ENCODE measurements around the gene XPR1. TPM values are rescaled to one million over a fixed set of nuclear protein-coding genes. Genes with fewer than 3 reads are reported as not detected.
"Not testable (repeated sequence)": the region's sequence is repeated elsewhere in the genome, so short reads cannot be mapped to it uniquely, and the experiment has no call there.

The XPR1 gene
- total RNA-seq, 1 experiment from 2014 or later: 12.8 TPM

DNA sequence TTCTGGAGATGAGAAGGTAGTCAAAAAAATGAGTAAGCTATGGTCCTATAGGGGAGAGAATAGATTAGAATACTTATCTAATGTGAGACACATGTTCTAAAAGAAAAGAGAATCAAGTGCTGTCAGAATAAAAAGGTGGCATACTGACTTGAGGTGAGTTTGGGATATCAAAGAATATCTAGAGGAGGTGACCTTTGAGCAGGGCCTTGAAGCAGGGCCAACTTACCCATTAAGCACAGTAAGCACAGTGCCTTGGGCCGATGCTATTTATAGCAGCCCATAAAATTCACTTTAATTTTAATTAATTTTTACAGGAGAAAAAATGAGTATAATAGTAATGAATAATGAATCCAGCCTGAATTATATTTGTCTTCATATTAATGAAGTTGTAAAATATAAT lies 92.2 kb downstream of the XPR1 start:
- no peaks in the 10 kb centered on the region for H3K27me3 ChIP-seq
- no peaks in the 10 kb centered on the region for H3K36me3 ChIP-seq
- H3K9me3 ChIP-seq: no peaks in the 10 kb centered on the region; the same call in 1 of the 2 replicates
- DNase-seq: no peak
- H3K4me3 ChIP-seq: no peak overlapping the region

DNA sequence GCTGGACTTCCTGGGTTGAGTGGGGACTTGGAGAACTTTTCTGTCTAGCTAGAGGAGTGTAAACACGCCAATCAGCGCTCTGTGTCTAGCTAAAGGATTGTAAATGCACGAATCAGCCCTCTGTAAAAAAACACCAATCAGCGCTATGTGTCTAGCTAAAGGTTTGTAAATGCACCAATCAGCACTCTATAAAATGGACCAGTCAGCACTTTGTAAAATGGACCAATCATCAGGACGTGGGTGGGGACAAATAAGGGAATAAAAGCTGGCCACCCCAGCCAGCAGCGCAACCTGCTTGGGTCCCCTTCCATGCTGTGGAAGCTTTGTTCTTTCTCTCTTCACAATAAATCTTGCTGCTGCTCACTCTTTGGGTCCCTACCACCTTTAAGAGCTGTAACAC lies 94.2 kb downstream of the XPR1 start:
- not testable (repeated sequence) for H3K36me3 ChIP-seq, H3K4me3 ChIP-seq, H3K27me3 ChIP-seq, DNase-seq
- H3K9me3 ChIP-seq: peaks cover 10% of the 10 kb centered on the region

DNA sequence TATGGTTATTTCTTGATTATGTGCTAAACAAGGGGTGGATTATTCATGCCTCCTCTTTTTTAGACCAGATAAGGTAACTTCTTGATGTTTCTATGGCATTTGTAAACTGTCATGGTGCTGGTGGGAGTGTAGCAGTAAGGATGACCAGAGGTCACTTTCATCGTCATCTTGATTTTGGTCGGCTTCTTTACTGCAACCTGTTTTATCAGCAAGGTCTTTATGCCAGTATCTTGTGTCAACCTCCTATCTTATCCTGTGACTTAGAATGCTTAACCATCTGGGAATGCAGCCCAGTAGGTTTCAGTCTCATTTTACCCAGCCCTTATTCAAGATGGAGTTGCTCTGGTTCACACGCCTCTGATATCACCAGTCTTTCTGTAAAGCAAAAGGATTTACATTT lies 95.9 kb downstream of the XPR1 start:
- H3K9me3 ChIP-seq: peaks cover 18% of the 10 kb centered on the region
- not testable (repeated sequence) for DNase-seq, H3K27me3 ChIP-seq, H3K36me3 ChIP-seq, H3K4me3 ChIP-seq

DNA sequence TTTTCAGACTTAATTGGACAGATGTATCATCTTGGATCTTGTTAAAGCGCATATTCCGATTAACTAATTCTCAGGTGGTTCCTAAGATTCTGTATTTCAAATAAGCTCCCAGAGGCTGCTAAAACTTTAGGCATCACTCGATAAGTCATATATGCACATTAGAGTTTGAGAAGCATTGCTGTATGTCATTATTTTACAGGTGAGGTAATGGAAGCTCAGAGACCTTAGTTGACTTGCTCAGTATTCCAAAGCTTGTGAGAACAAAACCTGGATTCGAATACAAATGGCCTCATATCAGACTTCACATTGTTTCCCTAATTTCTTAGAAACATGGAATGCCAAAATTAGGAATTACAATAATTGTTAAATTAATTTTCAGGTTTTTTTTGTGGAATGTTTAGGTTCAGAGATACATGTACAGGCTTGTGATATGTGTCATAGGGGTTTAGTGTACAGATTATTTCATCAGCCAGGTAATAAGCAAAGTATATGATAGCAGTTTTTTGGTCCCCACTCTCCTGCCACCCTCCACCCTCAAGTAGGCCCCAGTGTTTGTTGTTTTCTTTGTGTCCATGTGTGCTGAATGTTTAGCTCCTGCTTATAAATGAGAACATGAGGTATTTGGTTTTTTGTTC lies 96.8 kb downstream of the XPR1 start:
- H3K27me3 ChIP-seq: no peaks in the 10 kb centered on the region
- no peaks in the 10 kb centered on the region for H3K36me3 ChIP-seq
- peaks cover 21% of the 10 kb centered on the region for H3K9me3 ChIP-seq
- no peak for DNase-seq
- H3K4me3 ChIP-seq: no peak overlapping the region

DNA sequence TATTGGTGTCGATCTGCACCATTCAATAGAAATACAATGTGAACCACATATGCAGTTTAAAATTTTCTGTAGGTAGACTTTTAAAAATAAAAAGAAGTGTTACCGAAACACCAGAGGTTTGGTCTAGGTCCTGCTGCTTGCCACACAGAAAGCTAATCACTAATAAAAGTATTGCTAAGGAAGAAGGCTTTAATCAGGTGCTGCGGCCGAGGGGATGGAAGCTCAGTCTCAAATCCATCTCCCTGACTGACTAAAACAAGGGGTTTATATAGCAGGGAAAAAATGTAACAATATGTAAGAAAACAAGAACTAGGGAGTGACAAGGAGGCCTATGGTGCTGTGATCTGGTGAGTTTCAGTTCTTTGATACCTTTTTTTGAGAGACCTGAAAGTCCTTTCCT lies 99.3 kb downstream of the XPR1 start:
- DNase-seq: no peak
- no peak overlapping the region for H3K4me3 ChIP-seq
- H3K27me3 ChIP-seq: no peaks in the 10 kb centered on the region
- H3K9me3 ChIP-seq: peaks cover 32% of the 10 kb centered on the region
- H3K36me3 ChIP-seq: no peaks in the 10 kb centered on the region

DNA sequence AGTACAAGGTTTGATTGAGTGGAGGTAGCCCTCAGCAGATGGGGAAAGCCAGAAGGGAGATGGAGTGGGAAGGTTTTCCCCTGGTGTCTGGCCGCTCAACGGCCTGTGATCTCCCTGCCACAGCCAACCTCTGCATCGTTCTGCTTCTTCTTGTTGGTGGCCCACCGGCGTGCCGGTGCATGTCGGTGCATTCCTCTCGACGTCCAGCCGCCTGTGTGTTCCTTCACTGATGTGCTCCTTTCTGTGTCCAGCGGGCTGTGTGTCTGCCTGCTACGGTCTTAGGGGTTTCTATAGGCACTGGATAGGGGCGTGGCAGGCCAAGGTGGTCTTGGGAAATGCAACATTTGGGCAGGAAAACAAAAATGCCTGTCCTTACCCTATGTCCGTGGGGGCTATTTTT lies 101.0 kb downstream of the XPR1 start:
- Histone ChIP-seq H3K27me3 (no peaks in the 10 kb centered on the region), H3K9me3 (peaks cover 32% of the 10 kb centered on the region), H3K4me3 (no peak overlapping the region), H3K36me3 (no peaks in the 10 kb centered on the region)
- DNase-seq: no peak

DNA sequence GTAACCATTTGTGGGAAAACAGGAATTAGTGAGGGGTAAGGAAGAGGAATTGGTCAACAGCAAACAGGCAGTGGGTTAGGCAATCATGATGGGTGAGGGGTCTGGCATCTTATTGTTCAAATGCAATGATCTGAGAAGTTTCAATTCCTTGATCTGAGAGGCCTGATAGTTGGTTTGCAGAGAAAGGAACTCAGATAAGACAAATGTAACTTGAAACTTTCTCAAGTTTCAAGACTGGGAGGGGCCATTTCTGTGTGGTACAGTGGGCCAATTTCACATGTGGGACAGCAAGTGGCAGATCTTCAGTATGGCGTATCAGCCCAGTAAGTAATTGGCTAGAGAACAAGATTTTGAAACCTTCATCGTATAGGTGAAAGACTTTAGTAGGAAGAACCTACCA lies 102.5 kb downstream of the XPR1 start:
- no peak overlapping the region for H3K4me3 ChIP-seq
- H3K36me3 ChIP-seq: no peaks in the 10 kb centered on the region
- H3K9me3 ChIP-seq: peaks cover 32% of the 10 kb centered on the region
- no peaks in the 10 kb centered on the region for H3K27me3 ChIP-seq
- DNase-seq: no peak

DNA sequence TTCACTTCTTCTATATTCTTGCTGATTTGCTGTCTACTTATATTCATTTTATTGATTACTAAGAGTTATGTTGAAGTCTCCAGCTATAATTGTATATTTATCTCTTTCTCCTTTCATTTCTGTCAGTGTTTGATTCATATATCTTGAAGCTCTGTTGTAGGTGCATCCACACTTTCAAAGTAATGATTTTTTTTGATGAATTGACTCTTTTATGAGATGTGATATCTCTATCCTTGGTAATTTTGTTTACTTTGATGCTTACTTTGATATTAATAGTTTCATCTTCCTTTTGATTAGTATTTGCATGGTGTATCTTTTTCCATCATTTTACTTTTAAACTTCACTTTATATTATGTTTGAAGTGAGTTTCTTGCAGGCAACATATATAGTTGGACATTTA lies 110.8 kb downstream of the XPR1 start:
- no peak for DNase-seq

DNA sequence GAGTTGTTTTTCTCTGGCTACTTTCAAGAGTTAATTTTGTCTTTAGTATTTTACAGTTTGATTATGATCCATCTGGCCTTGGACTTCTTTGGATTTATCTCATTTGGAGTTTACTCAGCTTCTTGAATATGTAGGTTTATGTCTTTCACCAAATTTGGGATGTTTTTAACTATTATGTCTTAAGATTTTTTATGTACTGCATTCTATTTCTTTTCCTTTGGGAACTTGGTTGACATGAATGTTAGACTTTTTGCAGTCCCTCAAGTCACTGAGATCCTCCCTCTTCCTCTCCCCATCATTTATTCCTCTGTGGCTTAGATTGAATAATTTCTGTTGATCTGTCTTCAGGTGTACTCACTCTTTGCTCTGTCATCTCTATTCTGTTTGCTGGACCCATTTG lies 112.0 kb downstream of the XPR1 start:
- H3K27me3 ChIP-seq: no peaks in the 10 kb centered on the region
- H3K36me3 ChIP-seq: no peaks in the 10 kb centered on the region
- peaks cover 17% of the 10 kb centered on the region for H3K9me3 ChIP-seq
- DNase-seq: no peak
- H3K4me3 ChIP-seq: no peak overlapping the region

More for the DNA sequence above, 110.8 kb downstream of the XPR1 start:
- H3K36me3 ChIP-seq: no peaks in the 10 kb centered on the region
- no peak overlapping the region for H3K4me3 ChIP-seq
- H3K27me3 ChIP-seq: no peaks in the 10 kb centered on the region
- peaks cover 17% of the 10 kb centered on the region for H3K9me3 ChIP-seq

DNA sequence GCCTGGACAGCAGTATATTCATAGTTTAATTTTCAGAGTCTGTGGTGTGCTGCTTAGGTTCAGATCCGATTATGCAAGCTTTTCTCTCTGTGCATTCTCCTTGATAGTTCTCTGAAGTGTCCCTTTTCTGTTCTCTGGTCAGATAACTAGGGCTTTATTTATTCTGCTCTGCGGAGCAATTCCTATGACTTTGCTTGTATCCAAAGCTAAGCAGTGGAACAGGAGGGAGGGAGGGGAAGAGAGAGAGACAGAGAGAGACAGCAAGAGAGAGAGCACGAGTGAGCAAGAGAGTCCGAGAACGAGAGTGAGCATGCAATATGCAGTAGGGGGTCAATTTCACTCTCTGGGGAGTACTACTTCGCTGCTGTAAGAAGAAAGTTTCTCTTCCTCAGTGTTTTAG lies 113.3 kb downstream of the XPR1 start:
- Histone ChIP-seq H3K4me3 (no peak overlapping the region), H3K36me3 (no peaks in the 10 kb centered on the region), H3K27me3 (no peaks in the 10 kb centered on the region), H3K9me3 (peaks cover 17% of the 10 kb centered on the region)
- DNase-seq: no peak

DNA sequence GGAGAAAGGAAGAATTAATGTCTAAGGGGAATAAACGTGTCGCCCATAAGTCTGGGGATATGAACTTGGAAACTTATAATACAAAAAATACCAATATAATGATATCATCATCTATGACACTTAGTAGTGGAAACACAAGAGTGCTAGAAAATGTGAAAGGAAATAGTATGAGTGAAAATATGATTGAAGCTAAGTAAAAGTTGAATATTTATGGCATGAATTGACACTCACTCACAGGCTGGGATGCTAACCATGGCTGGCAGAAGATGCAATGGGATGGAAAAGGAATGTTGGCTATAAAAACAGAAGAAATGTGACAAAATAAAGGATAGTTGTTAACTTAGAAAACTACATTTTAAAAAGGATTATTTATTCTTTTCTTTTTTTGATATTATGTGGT lies 120.1 kb downstream of the XPR1 start:
- no peak for DNase-seq
- Histone ChIP-seq H3K36me3 (no peaks in the 10 kb centered on the region), H3K27me3 (no peaks in the 10 kb centered on the region), H3K4me3 (no peak overlapping the region), H3K9me3 (no peaks in the 10 kb centered on the region)

DNA sequence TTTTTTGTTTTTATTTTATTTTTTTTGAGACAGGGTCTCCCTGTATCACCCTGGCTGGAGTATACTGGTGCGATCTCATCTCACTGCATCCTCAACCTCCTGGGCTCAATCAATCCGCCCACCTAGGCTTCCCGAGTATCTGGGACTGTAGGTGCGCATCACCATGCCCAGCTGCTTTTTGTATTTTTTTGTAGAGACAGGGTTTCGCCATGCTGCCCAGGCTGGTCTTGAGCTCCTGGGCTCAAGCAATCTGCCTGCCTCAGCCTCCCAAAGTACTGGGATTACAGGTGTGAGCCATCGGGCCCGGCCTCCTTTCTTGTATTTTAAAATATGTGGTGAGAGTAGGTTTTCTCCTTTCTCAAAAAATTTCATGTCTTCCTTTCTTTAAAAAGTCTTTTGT lies 122.6 kb downstream of the XPR1 start:
- H3K9me3 ChIP-seq: no peaks in the 10 kb centered on the region
- no peak for DNase-seq
- no peak overlapping the region for H3K4me3 ChIP-seq
- H3K36me3 ChIP-seq: no peaks in the 10 kb centered on the region
- no peaks in the 10 kb centered on the region for H3K27me3 ChIP-seq

DNA sequence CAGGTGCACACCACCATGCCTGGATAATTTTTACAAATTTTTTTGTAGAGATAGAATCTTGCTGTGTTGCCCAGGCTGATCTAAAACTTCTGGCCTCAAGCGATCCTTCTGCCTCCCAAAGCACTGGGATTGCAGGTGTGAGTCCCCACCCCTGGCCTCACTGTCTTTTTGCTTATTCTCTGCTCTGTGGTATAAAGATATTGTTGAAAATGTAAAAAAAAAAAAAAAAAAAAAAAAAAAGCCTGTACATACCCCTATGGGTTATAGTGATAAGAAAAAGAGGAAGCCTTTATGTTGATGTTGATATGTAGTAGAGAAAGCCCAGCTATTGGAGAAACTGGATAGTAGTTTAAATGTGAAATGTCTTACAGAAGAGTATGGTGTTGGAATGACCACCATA lies 125.8 kb downstream of the XPR1 start:
- H3K9me3 ChIP-seq: no peaks in the 10 kb centered on the region
- H3K27me3 ChIP-seq: no peaks in the 10 kb centered on the region
- no peak overlapping the region for H3K4me3 ChIP-seq
- DNase-seq: no peak
- no peaks in the 10 kb centered on the region for H3K36me3 ChIP-seq

DNA sequence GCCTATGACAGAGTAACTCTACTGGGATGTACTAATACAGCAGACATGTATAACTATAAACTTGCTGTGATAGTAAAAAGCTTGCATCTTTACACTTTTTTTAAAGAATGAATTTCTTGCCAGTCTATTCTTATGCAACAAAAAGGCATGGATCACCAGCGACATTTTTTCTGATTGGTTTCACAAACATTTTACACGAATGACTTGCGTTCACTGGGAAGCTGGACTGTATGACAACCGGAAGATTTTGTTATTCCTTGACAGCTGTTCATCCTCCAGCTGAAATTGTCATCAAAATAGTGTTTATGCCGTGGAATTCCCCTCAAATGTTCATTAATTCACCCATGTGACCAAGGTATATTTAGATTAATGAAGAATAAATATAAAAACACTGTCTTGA lies 131.0 kb downstream of the XPR1 start:
- DNase-seq: no peak
- no peaks in the 10 kb centered on the region for H3K9me3 ChIP-seq
- H3K36me3 ChIP-seq: no peaks in the 10 kb centered on the region
- H3K27me3 ChIP-seq: no peaks in the 10 kb centered on the region
- H3K4me3 ChIP-seq: no peak overlapping the region

DNA sequence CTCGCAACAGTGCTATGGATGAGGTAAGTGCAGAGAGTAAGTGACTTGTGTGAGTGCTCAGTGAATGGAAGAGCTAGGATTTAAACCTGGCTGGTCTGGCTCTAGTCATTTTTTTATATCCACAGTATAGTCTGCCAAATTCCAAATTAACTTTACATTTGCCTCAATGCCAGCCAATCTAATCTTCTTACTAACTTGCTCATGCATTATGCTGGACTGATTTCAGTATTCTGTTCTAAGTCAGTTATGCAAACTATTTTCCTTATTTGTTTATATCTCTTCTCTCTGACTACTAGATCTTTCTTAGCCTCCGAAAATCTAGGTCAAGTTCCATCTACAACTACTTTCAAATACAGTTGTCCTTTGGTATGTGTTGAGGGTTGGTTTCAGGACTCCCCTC lies 133.3 kb downstream of the XPR1 start:
- Histone ChIP-seq H3K9me3 (no peaks in the 10 kb centered on the region), H3K4me3 (no peak overlapping the region), H3K27me3 (no peaks in the 10 kb centered on the region), H3K36me3 (no peaks in the 10 kb centered on the region)
- peak; percentile 30 for DNase-seq

DNA sequence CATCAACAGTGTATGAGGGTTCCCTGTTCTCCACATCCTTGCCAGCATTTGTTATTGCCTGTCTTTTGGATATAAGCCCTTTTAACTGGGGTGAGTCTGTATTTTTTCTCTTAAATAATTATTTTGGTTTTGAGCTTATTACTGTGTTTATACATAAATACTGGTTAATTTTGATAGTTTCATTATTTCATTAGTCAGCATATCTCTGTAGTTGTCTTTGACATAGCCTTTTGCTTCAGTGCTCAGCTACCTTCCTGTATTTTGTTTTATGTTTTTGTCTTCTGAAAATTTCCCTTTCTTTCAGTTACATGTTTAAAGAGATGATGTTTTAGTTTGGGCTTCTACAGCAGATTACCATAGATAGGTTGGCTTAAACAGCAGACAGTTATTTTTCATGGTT lies 138.1 kb downstream of the XPR1 start:
- no peak for DNase-seq
- Histone ChIP-seq H3K4me3 (no peak overlapping the region), H3K9me3 (no peaks in the 10 kb centered on the region), H3K27me3 (no peaks in the 10 kb centered on the region), H3K36me3 (no peaks in the 10 kb centered on the region)

DNA sequence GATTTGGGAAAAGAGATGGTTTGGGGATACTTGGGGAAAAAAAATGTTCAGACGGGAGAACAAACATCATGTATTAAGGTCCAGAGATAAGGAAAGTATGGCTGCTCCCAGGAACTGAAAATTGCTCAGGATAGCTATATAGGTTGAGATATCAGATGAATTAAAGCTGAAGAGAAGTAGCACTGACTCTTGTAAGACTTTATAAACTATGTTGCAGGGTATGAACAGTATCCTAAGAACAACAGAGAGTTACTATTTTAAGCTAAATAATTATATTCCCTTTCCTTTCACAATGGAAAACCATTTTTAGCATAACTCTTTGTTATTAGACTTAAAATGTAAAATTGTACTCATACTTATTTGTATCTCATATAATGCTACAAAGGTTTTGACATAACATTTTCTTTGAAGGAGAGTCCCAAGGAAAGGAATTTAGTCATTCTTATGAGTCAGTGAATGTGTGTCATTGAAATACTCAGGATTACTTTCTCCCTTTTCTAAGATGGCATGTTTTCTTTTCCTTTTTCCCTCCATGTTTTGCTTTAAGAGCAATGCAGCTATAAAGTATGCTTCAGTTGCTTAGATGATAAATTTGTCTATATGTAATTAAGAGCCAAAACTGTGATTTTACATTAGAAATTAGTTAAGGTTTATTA lies 141.5 kb downstream of the XPR1 start:
- no peak overlapping the region for H3K4me3 ChIP-seq
- no peak for DNase-seq
- H3K36me3 ChIP-seq: no peaks in the 10 kb centered on the region
- H3K9me3 ChIP-seq: no peaks in the 10 kb centered on the region
- no peaks in the 10 kb centered on the region for H3K27me3 ChIP-seq

DNA sequence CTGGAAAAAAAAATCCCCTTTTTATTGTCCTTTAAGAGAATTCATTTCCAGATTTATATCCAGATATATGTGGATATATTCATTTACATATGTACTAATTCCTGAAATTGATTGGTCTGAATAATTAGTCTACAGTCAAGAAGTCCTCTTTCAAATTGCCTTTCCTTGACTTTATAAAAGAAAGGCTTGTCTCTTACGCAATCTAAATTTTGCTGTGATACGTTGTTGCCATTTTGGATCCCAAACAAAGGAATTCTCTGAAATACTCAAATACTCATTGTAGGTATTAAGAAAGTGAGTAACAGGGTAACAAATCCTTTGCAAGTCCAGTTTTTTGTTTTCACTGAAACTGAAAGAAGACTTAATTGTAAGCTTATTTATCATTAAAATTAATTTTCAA lies 144.0 kb downstream of the XPR1 start:
- DNase-seq: no peak
- Histone ChIP-seq H3K27me3 (no peaks in the 10 kb centered on the region), H3K36me3 (no peaks in the 10 kb centered on the region)

More for the DNA sequence above, 144.0 kb downstream of the XPR1 start:
- H3K4me3 ChIP-seq: no peak overlapping the region
- H3K9me3 ChIP-seq: no peaks in the 10 kb centered on the region

Measured in MG63 (cell line).